ENCODE data around the gene CEP72.
"Not testable (repeated sequence)": the region's sequence is repeated elsewhere in the genome, so short reads cannot be mapped to it uniquely, and the experiment has no call there.

The CEP72 gene

DNA sequence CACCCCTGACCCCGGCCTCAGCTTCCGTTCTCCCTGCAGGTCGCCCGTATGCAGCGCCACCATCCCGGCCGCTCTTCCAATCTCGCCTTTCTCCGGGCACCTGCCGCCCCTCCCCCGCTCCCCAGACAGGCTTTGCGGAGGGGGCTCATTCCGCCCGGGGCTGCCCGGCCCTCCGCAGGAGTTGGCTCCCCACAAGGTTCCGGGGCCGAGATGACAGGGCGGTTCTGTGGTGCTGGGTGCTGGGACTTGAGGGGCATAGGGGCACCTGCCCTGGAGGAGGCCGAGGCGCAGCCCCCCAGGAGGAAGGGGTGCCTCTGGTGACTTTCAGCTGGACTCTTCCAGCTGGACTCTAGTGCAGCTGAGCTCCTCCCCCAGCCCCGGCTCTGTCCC lies 81.9 kb downstream of the CEP72 start:
- H3K4me3 ChIP-seq (replicated peaks; ENCODE audit: low read depth, low read length); DNase-seq (ENCODE audit: low read depth): not testable (repeated sequence)

DNA sequence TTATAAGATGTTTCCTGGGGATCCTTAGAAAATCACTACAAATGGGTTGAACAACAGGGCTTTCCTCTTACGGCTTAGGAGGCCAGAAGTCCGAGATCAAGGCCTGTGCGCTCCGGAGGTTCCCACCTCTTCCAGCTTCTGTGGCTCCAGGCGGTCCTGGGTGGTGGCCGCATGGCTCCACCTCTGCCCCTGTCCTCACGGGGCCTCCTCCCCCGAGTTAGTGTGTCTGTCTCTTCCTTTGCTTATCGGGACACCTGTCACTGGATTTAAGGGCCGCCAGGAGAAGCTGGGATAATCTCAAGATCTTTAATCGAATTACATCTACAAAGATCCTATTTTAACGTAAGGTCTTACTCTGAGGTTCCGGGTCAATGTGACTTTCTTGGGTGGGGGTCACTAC lies 83.3 kb downstream of the CEP72 start:
- H3K4me3 ChIP-seq (replicated peaks; ENCODE audit: low read depth, low read length); DNase-seq (ENCODE audit: low read depth): not testable (repeated sequence)

DNA sequence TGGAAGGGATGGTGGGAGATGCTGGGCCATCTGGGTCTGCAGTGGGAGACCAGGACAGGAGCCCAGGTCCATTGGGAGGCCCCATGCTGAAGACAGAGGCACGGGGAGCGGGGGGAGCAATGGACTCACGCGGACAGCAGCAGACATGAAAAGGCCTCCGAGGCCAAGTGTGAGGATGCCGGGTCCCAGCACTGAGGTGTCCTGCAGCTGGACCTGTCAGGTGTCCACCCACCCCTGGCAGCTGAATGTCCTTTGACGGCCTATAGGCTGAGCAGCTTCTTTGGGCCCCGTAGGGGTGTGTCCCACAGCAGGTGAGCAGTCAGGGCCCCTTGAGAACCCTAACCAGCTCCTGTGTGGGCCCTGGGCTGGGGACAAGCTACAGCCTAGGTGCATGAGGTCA lies 84.1 kb downstream of the CEP72 start:
- not testable (repeated sequence) for DNase-seq (ENCODE audit: low read depth); H3K4me3 ChIP-seq (replicated peaks; ENCODE audit: low read depth, low read length)

DNA sequence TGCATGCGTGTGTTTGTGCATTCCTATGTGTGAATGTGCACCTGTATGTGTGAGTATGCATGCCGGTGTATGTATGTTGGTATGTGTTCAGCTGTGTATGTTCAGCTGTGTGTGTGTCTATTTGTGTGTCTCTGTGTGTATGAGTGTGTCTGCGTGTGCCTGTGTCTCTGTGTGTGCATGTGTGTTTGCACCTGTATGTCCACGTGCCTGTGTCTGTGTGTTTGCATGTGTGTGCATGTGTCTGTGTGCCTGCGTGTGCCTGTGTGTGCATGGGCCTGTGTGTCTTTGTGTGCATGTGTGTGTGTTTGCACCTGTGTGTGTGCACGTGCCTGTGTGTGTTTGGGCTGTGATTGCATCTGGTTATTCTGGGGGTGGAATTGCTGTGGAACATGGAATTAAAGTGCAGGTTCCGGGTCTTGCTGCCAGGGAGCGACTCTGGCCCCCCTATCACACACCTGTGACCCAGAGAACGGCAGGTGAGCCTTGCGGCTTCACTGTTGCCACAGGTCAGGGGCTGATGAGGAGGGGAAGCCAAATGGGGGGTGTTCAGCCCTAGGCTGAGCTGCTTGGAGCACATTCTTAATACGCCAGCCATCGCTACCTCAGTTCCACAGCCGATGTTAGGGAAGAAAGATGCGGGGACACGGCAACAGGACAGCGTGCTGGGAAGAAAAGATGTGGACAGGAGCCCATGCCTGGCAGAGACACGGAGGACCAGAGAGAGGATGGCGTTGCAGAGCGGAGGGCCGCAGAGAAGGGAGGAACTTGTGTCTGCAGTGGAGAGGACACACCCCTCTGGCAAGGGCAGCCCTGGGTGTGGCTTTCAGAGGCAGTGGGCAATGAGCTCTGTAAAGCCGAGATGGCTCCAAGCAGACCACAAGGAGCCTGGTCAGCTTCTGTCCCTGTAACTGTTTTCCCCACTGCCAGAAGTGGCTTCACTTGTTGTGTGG lies 84.9 kb downstream of the CEP72 start:
- DNase-seq (ENCODE audit: low read depth), result not testable (repeated sequence)

More for the DNA sequence above, 84.9 kb downstream of the CEP72 start:
- not testable (repeated sequence) for H3K4me3 ChIP-seq (replicated peaks; ENCODE audit: low read depth, low read length)
